ENCODE results near the gene WDR43. TPM values are rescaled to one million over a fixed set of nuclear protein-coding genes. Genes with fewer than 3 reads are reported as not detected.

Gene WDR43
- polyA plus RNA-seq, 1 donor from 2014 or later: 24.4 TPM

GRCh38 chr2:28929581-28929980, 35.1 kb downstream of the WDR43 start:
- Histone ChIP-seq H3K9me2 (ENCODE audit: insufficient read depth, low read length) (no peaks in the 10 kb centered on the region), H3K9ac (ENCODE audit: low read length) (no peak overlapping the region), H3K27ac (ENCODE audit: low read length) (no peak overlapping the region), H3K9me3 (ENCODE audit: low read length) (no peaks in the 10 kb centered on the region), H3K79me2 (replicated peaks; ENCODE audit: insufficient read depth, low read length) (no peaks in the 10 kb centered on the region), H3K4me2 (ENCODE audit: low read length) (no peak overlapping the region), H3K36me3 (ENCODE audit: insufficient read depth, low read length) (no peaks in the 10 kb centered on the region), H3K4me3 (ENCODE audit: low read length) (no peak overlapping the region), H3F3A (ENCODE audit: insufficient read depth, low read length, poor library complexity, severe bottlenecking) (no peaks in the 10 kb centered on the region), H2AFZ (ENCODE audit: low read depth, low read length) (no peak overlapping the region), H3K27me3 (ENCODE audit: insufficient read depth, low read depth, low read length) (no peaks in the 10 kb centered on the region), H4K20me1 (ENCODE audit: insufficient read depth) (no peaks in the 10 kb centered on the region)
- TF ChIP-seq MXI1 (conservative IDR thresholded peaks at IDR 0.05; ENCODE audit: poor library complexity, severe bottlenecking) (no peak), TAF1 (IDR thresholded peaks at IDR 0.05; ENCODE audit: low read depth) (no peak), EZH2 (IDR thresholded peaks at IDR 0.05; ENCODE audit: borderline replicate concordance, insufficient read depth, low read length, poor library complexity, severe bottlenecking) (no peak), RAD21 (conservative IDR thresholded peaks at IDR 0.05) (no peak)
- TF ChIP-seq, protein P1, sequence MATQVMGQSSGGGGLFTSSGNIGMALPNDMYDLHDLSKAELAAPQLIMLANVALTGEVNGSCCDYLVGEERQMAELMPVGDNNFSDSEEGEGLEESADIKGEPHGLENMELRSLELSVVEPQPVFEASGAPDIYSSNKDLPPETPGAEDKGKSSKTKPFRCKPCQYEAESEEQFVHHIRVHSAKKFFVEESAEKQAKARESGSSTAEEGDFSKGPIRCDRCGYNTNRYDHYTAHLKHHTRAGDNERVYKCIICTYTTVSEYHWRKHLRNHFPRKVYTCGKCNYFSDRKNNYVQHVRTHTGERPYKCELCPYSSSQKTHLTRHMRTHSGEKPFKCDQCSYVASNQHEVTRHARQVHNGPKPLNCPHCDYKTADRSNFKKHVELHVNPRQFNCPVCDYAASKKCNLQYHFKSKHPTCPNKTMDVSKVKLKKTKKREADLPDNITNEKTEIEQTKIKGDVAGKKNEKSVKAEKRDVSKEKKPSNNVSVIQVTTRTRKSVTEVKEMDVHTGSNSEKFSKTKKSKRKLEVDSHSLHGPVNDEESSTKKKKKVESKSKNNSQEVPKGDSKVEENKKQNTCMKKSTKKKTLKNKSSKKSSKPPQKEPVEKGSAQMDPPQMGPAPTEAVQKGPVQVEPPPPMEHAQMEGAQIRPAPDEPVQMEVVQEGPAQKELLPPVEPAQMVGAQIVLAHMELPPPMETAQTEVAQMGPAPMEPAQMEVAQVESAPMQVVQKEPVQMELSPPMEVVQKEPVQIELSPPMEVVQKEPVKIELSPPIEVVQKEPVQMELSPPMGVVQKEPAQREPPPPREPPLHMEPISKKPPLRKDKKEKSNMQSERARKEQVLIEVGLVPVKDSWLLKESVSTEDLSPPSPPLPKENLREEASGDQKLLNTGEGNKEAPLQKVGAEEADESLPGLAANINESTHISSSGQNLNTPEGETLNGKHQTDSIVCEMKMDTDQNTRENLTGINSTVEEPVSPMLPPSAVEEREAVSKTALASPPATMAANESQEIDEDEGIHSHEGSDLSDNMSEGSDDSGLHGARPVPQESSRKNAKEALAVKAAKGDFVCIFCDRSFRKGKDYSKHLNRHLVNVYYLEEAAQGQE (IDR thresholded peaks at IDR 0.05; ENCODE audit: borderline replicate concordance): no peak

DNA sequence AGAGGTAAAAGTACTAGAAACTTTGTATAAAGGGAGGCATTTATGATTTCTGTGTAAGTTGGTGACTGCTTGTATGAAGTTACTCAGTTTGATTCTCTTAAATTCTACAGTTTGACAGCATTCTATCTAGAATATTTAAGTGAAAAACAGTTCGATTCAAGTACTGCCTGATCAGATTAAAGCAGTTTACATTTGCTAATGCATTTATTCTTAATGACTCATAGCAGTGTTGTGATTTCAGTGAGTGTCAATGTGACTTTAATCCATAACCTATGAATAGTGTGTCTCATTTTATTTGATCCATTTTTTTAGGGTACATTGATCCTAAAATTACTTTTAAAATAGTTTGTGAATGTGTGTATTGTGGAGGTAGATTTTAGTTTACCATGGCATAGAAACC, 35.7 kb downstream of the WDR43 start:
- Histone ChIP-seq H3K9me3 (ENCODE audit: low read length) (no peaks in the 10 kb centered on the region), H2AFZ (ENCODE audit: low read depth, low read length) (no peak overlapping the region), H3F3A (ENCODE audit: insufficient read depth, low read length, poor library complexity, severe bottlenecking) (no peaks in the 10 kb centered on the region), H3K9me2 (ENCODE audit: insufficient read depth, low read length) (no peaks in the 10 kb centered on the region), H3K36me3 (ENCODE audit: insufficient read depth, low read length) (no peaks in the 10 kb centered on the region), H3K27me3 (ENCODE audit: insufficient read depth, low read depth, low read length) (no peaks in the 10 kb centered on the region), H3K27ac (ENCODE audit: low read length) (no peak overlapping the region), H3K9ac (ENCODE audit: low read length) (no peak overlapping the region), H3K4me2 (ENCODE audit: low read length) (no peak overlapping the region), H3K4me3 (ENCODE audit: low read length) (no peak overlapping the region), H4K20me1 (ENCODE audit: insufficient read depth) (no peaks in the 10 kb centered on the region), H3K79me2 (replicated peaks; ENCODE audit: insufficient read depth, low read length) (no peaks in the 10 kb centered on the region)
- TF ChIP-seq POLR2AphosphoS5 (IDR thresholded peaks at IDR 0.05) (no peak), TAF1 (IDR thresholded peaks at IDR 0.05; ENCODE audit: low read depth) (no peak), RAD21 (conservative IDR thresholded peaks at IDR 0.05) (no peak), EP300 (conservative IDR thresholded peaks at IDR 0.05; ENCODE audit: poor library complexity, severe bottlenecking) (no peak), EZH2 (IDR thresholded peaks at IDR 0.05; ENCODE audit: borderline replicate concordance, insufficient read depth, low read length, poor library complexity, severe bottlenecking) (no peak), MXI1 (conservative IDR thresholded peaks at IDR 0.05; ENCODE audit: poor library complexity, severe bottlenecking) (no peak), SMC3 (conservative IDR thresholded peaks at IDR 0.05; ENCODE audit: poor library complexity) (no peak), CTCF (IDR thresholded peaks at IDR 0.05; ENCODE audit: poor library complexity, severe bottlenecking) (no peak)
- TF ChIP-seq, protein P1 (IDR thresholded peaks at IDR 0.05; ENCODE audit: borderline replicate concordance): no peak
